ENCODE measurements around the gene FOSL2. TPM values are rescaled to one million over a fixed set of nuclear protein-coding genes. Genes with fewer than 3 reads are reported as not detected.

The FOSL2 gene
- total RNA-seq, 1 experiment from 2014 or later = 44.8 TPM

- no peak overlapping the region for H3K9ac ChIP-seq (ENCODE audit: low read length)
- H3K4me2 ChIP-seq (ENCODE audit: low read length) = no peak overlapping the region
- no peaks in the 10 kb centered on the region for H3K4me1 ChIP-seq (ENCODE audit: control insufficient read depth in 1 of 2, insufficient read depth in 2 of 2, low read length in 2 of 2)
- ATAC-seq = no peak
- H3K9me3 ChIP-seq (ENCODE audit: control insufficient read depth in 1 of 2, insufficient read depth in 1 of 2, low read depth in 1 of 2, low read length in 2 of 2) = no peaks in the 10 kb centered on the region
- ChIA-PET CTCF (no interaction called here), POLR2A (no interaction called here), RAD21 (ENCODE audit: low non-redundant PET in 1 of 2, low total read pairs in 2 of 2, uncharacterized antibody in 2 of 2, unreplicated experiment in 2 of 2) (no interaction called here)
- H3K9me2 ChIP-seq (ENCODE audit: insufficient read depth) = no peaks in the 10 kb centered on the region
- no peaks in the 10 kb centered on the region for H3K79me2 ChIP-seq (ENCODE audit: insufficient read depth, low read length)
- H4K20me1 ChIP-seq (ENCODE audit: insufficient read depth) = no peaks in the 10 kb centered on the region
- H3K4me3 ChIP-seq (replicated peaks in 1 of 2; ENCODE audit: low read depth in 1 of 2, low read length in 2 of 2) = no peak overlapping the region
- H3K27ac ChIP-seq (ENCODE audit: low read depth, low read length) = no peak overlapping the region
- H3K27me3 ChIP-seq (ENCODE audit: insufficient read depth, low read length) = no peaks in the 10 kb centered on the region
- no TSS peak for BruUV-seq (replicated peaks)
- DNase-seq (ENCODE audit: low read depth, low spot score) = no peak
- no peak overlapping the region for H2AFZ ChIP-seq (ENCODE audit: low read depth, low read length, poor library complexity, severe bottlenecking)
- H3K36me3 ChIP-seq (ENCODE audit: control insufficient read depth in 1 of 2, insufficient read depth in 2 of 2, low read length in 2 of 2) = no peaks in the 10 kb centered on the region
- TF ChIP-seq EZH2phosphoT487 (IDR thresholded peaks at IDR 0.05; ENCODE audit: borderline replicate concordance) (no peak), YY1 (IDR thresholded peaks at IDR 0.05; ENCODE audit: extremely low read depth, insufficient replicate concordance, low read depth, low read length) (no peak), EGR1 (IDR thresholded peaks at IDR 0.05; ENCODE audit: low read depth) (no peak), ATF3 (IDR thresholded peaks at IDR 0.05) (no peak), ZFX (IDR thresholded peaks at IDR 0.05) (no peak), ZBTB33 (IDR thresholded peaks at IDR 0.05; ENCODE audit: extremely low read depth, insufficient replicate concordance, low read length) (no peak), TCF7L2 (IDR thresholded peaks at IDR 0.05; ENCODE audit: borderline replicate concordance, extremely low read depth, insufficient read depth, insufficient read length) (no peak), POLR2A (IDR thresholded peaks at IDR 0.05; ENCODE audit: borderline replicate concordance, extremely low read depth, insufficient read depth, insufficient read length) (no peak), SP1 (IDR thresholded peaks at IDR 0.05; ENCODE audit: low read depth) (no peak), FOSL1 (IDR thresholded peaks at IDR 0.05; ENCODE audit: low read depth) (no peak), SRF (IDR thresholded peaks at IDR 0.05; ENCODE audit: low read depth) (no peak), EZH2 (IDR thresholded peaks at IDR 0.05) (no peak), REST (IDR thresholded peaks at IDR 0.05; ENCODE audit: low read depth) (no peak), CTCF (IDR thresholded peaks at IDR 0.05 in 2 of 3, conservative IDR thresholded peaks at IDR 0.05 in 1 of 3; ENCODE audit: borderline replicate concordance in 1 of 3, insufficient read depth in 1 of 3, low read depth in 2 of 3, low read length in 2 of 3) (no peak), RAD21 (IDR thresholded peaks at IDR 0.05; ENCODE audit: low read depth) (no peak)
- intact Hi-C loops (cut with micrococcal nuclease) = no loop called here
Measured at GRCh38 chr2:28425464-28425835, 32.8 kb downstream of the FOSL2 start.

Data from HCT116 (cell line).